SW480 (cell line): Measurements from ENCODE around the gene IPO9.

Source experiments
- DNase-seq: peaks from one replicate; pipeline ENCODE4 v3.0.0-alpha.2; 2016; ENCODE audit warnings: low spot score

The IPO9 gene

GRCh38 chr1:201828820-201829774 is at the start of gene IPO9:
IPO9 (plus strand) TSS chr1:201829157; CDS start chr1:201829210, 53 bp downstream.
- peak; percentile 78 for DNase-seq

- DNase-seq: no peak
Observed at GRCh38 chr1:201779351-201779880, 49.5 kb upstream of the IPO9 start.

GRCh38 chr1:201780952-201781351 is 48.0 kb upstream of the IPO9 start:
- DNase-seq: no peak

GRCh38 chr1:201781437-201781836 is 47.5 kb upstream of the IPO9 start:
- no peak for DNase-seq

GRCh38 chr1:201782353-201782752 is 46.6 kb upstream of the IPO9 start:
- no peak for DNase-seq

GRCh38 chr1:201783058-201783457 is 45.9 kb upstream of the IPO9 start:
- DNase-seq: no peak

- no peak for DNase-seq
Observed at GRCh38 chr1:201783572-201783971, 45.4 kb upstream of the IPO9 start.

GRCh38 chr1:201785291-201785690 is 43.7 kb upstream of the IPO9 start:
- DNase-seq: no peak

GRCh38 chr1:201786824-201787223 is 42.1 kb upstream of the IPO9 start:
- no peak for DNase-seq

- no peak for DNase-seq
Observed at GRCh38 chr1:201788296-201788695, 40.7 kb upstream of the IPO9 start.

- DNase-seq: no peak
Observed at GRCh38 chr1:201789245-201789644, 39.7 kb upstream of the IPO9 start.

GRCh38 chr1:201790261-201790660 is 38.7 kb upstream of the IPO9 start:
- DNase-seq: no peak

GRCh38 chr1:201791051-201791778 is 37.7 kb upstream of the IPO9 start:
- DNase-seq: no peak

GRCh38 chr1:201791779-201792173 is 37.2 kb upstream of the IPO9 start:
- DNase-seq: no peak

- peak; percentile 79 for DNase-seq
Observed at GRCh38 chr1:201792534-201793305, 36.2 kb upstream of the IPO9 start.

- DNase-seq: no peak
Observed at GRCh38 chr1:201793306-201793925, 35.5 kb upstream of the IPO9 start.

GRCh38 chr1:201795066-201795465 is 33.9 kb upstream of the IPO9 start:
- DNase-seq: peak; percentile 9

- DNase-seq: no peak
Observed at GRCh38 chr1:201800246-201800645, 28.7 kb upstream of the IPO9 start.

- DNase-seq: no peak
Observed at GRCh38 chr1:201806801-201807200, 22.2 kb upstream of the IPO9 start.

- DNase-seq: no peak
Observed at GRCh38 chr1:201807958-201808632, 20.9 kb upstream of the IPO9 start.

- DNase-seq: no peak
Observed at GRCh38 chr1:201808633-201808990, 20.3 kb upstream of the IPO9 start.
